Neural cell (in vitro differentiated cells): ENCODE data around the gene CNNM3. TPM values are rescaled to one million over a fixed set of nuclear protein-coding genes. Genes with fewer than 3 reads are reported as not detected.

Source experiments
- H2AFZ ChIP-seq: fragments of 200-600, 300-800 bp; sonication (generic), shearing (Covaris generic); 2 replicates; pipeline ENCODE4 v1.6.0; 2014; ENCODE audit warnings: low read depth, mild to moderate bottlenecking, antibody characterized with exemption, low read length, moderate library complexity
- H3F3A ChIP-seq: fragments of 200-600 bp; shearing (Covaris generic); 2 replicates; pipeline ENCODE4 v1.6.1; 2016; ENCODE audit warnings: mild to moderate bottlenecking, moderate library complexity, mixed read lengths, antibody characterized with exemption, low read length; ENCODE audit not compliant: insufficient read depth, poor library complexity, severe bottlenecking
- H3K27ac ChIP-seq: fragments of 200-600, 300-800 bp; sonication (generic), shearing (Covaris generic); 2 replicates; pipeline ENCODE4 v1.5.1; 2014; ENCODE audit warnings: mild to moderate bottlenecking, low read length, moderate library complexity
- H3K27me3 ChIP-seq: fragments of 300-800, 200-600 bp; sonication (generic), shearing (Covaris generic); 2 replicates; pipeline ENCODE4 v1.6.0; 2014; ENCODE audit warnings: mild to moderate bottlenecking, low read depth, low read length, moderate library complexity; ENCODE audit not compliant: insufficient read depth
- H3K36me3 ChIP-seq: fragments of 300-800, 200-600 bp; sonication (generic), shearing (Covaris generic); 2 replicates; pipeline ENCODE4 v1.5.1; 2014; ENCODE audit warnings: mild to moderate bottlenecking, antibody characterized with exemption, low read length, moderate library complexity; ENCODE audit not compliant: insufficient read depth
- H3K4me2 ChIP-seq: fragments of 300-800, 200-600 bp; sonication (generic), shearing (Covaris generic); 2 replicates; pipeline ENCODE4 v1.6.0; 2014; ENCODE audit warnings: mild to moderate bottlenecking, low read length
- H3K4me3 ChIP-seq: fragments of 300-800, 200-600 bp; sonication (generic), shearing (Covaris generic); 2 replicates; pipeline ENCODE4 v1.5.1; 2014; ENCODE audit warnings: mild to moderate bottlenecking, low read length, moderate library complexity
- H3K79me2 ChIP-seq: fragments of 200-600 bp; shearing (Covaris generic); replicated peaks from 2 replicates; pipeline ENCODE4 v1.6.0; 2014; ENCODE audit warnings: mild to moderate bottlenecking, low read length, moderate library complexity; ENCODE audit not compliant: insufficient read depth
- H3K9ac ChIP-seq: fragments of 300-800, 200-600 bp; sonication (generic), shearing (Covaris generic); 2 replicates; pipeline ENCODE4 v1.6.1; 2016; ENCODE audit warnings: mild to moderate bottlenecking, low read length, mixed read lengths
- H3K9me2 ChIP-seq: fragments of 200-600 bp; shearing (Covaris generic); 2 replicates; pipeline ENCODE4 v1.6.1; 2016; ENCODE audit warnings: mild to moderate bottlenecking, low read length, mixed read lengths; ENCODE audit not compliant: insufficient read depth
- H3K9me3 ChIP-seq: fragments of 200-600, 300-800 bp; sonication (generic), shearing (Covaris generic); 2 replicates; pipeline ENCODE4 v1.6.1; 2016; ENCODE audit warnings: mild to moderate bottlenecking, mixed run types, low read length, moderate library complexity, mixed read lengths
- H4K20me1 ChIP-seq: fragments of 200-600 bp; shearing (Covaris generic); 2 replicates; pipeline ENCODE4 v1.6.1; 2016; ENCODE audit warnings: mild to moderate bottlenecking, mixed run types; ENCODE audit not compliant: insufficient read depth
- EP300 ChIP-seq: fragments of 450-650 bp; conservative IDR thresholded peaks from 2 replicates; pipeline ENCODE4 v1.6.1; 2014; ENCODE audit warnings: antibody characterized with exemption, mild to moderate bottlenecking, moderate library complexity; ENCODE audit not compliant: poor library complexity, severe bottlenecking
- EZH2 ChIP-seq: fragments of 200-600, 300-800 bp; shearing (Covaris generic), sonication (generic); IDR thresholded peaks from 2 replicates; pipeline ENCODE4 v1.6.1; 2014; ENCODE audit warnings: antibody characterized with exemption, low read length, borderline replicate concordance, mild to moderate bottlenecking; ENCODE audit not compliant: insufficient read depth, poor library complexity, severe bottlenecking
- MXI1 ChIP-seq: fragments of 450-650 bp; conservative IDR thresholded peaks from 2 replicates; pipeline ENCODE4 v1.6.1; 2014; ENCODE audit warnings: antibody characterized with exemption, mild to moderate bottlenecking; ENCODE audit not compliant: poor library complexity, severe bottlenecking
- POLR2AphosphoS5 ChIP-seq: IDR thresholded peaks from 2 replicates; pipeline ENCODE4 v1.6.1; 2012
- RAD21 ChIP-seq: fragments of 450-650 bp; conservative IDR thresholded peaks from 2 replicates; pipeline ENCODE4 v1.6.1; 2014; ENCODE audit warnings: antibody characterized with exemption, mild to moderate bottlenecking, moderate library complexity
- SMC3 ChIP-seq: fragments of 450-650 bp; conservative IDR thresholded peaks from 2 replicates; pipeline ENCODE4 v1.6.1; 2014; ENCODE audit warnings: antibody characterized with exemption, mild to moderate bottlenecking, moderate library complexity; ENCODE audit not compliant: poor library complexity
- TAF1 ChIP-seq: IDR thresholded peaks from 2 replicates; pipeline ENCODE4 v1.6.1; 2012; ENCODE audit warnings: low read depth
- polyA plus RNA-seq: library from polyadenylated mRNA; depleted of rRNA; stranded (reverse); fragments of >200 nt; gene quantifications from 2 replicates; pipeline ENCODE4 v1.2.3, GENCODE V29; 2014
- TF ChIP-seq, protein P1 (sequence below): fragments of 450-650 bp; IDR thresholded peaks from 2 replicates; pipeline ENCODE4 v1.5.1; 2014; ENCODE audit warnings: antibody characterized with exemption, mild to moderate bottlenecking, moderate library complexity; ENCODE audit not compliant: poor library complexity, severe bottlenecking
- TF ChIP-seq, protein P2 (sequence below): IDR thresholded peaks from 2 replicates; pipeline ENCODE4 v1.6.1; 2012; ENCODE audit warnings: borderline replicate concordance

CNNM3 gene
- polyA plus RNA-seq, 1 donor from 2014 or later, result 9.6 TPM

DNA sequence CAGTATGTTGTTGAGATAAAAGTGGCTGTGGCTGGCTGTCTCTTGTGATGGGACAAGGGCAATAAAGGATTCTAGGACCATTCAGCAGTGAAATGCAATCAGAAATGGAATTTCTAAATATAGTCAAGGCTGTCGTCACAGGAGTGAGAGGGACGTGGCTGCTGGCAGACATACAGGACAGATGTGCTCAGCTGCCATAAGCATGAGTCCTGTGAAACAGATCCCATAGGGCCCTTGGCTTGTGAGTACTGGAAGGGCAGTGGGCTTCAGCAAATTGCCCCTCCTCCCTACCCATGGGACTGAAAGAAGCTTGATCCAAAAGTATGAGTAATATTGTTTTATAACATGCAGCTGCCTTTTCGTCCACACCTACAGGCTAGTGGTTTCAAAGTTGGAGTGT, 4.2 kb upstream of the CNNM3 start:
- Histone ChIP-seq H3K9me2 (no peaks in the 10 kb centered on the region), H2AFZ (no peak overlapping the region), H3K27ac (no peak overlapping the region), H3K27me3 (no peaks in the 10 kb centered on the region), H3K79me2 (no peaks in the 10 kb centered on the region), H3K9me3 (no peaks in the 10 kb centered on the region), H3K36me3 (no peaks in the 10 kb centered on the region), H3K4me3 (no peak overlapping the region), H3F3A (no peaks in the 10 kb centered on the region), H3K4me2 (no peak overlapping the region), H3K9ac (no peak overlapping the region), H4K20me1 (no peaks in the 10 kb centered on the region)
- TF ChIP-seq, protein P1, sequence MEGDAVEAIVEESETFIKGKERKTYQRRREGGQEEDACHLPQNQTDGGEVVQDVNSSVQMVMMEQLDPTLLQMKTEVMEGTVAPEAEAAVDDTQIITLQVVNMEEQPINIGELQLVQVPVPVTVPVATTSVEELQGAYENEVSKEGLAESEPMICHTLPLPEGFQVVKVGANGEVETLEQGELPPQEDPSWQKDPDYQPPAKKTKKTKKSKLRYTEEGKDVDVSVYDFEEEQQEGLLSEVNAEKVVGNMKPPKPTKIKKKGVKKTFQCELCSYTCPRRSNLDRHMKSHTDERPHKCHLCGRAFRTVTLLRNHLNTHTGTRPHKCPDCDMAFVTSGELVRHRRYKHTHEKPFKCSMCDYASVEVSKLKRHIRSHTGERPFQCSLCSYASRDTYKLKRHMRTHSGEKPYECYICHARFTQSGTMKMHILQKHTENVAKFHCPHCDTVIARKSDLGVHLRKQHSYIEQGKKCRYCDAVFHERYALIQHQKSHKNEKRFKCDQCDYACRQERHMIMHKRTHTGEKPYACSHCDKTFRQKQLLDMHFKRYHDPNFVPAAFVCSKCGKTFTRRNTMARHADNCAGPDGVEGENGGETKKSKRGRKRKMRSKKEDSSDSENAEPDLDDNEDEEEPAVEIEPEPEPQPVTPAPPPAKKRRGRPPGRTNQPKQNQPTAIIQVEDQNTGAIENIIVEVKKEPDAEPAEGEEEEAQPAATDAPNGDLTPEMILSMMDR, result no peak
- TF ChIP-seq TAF1, result no peak
- TF ChIP-seq POLR2AphosphoS5, result no peak
- TF ChIP-seq, protein P2, sequence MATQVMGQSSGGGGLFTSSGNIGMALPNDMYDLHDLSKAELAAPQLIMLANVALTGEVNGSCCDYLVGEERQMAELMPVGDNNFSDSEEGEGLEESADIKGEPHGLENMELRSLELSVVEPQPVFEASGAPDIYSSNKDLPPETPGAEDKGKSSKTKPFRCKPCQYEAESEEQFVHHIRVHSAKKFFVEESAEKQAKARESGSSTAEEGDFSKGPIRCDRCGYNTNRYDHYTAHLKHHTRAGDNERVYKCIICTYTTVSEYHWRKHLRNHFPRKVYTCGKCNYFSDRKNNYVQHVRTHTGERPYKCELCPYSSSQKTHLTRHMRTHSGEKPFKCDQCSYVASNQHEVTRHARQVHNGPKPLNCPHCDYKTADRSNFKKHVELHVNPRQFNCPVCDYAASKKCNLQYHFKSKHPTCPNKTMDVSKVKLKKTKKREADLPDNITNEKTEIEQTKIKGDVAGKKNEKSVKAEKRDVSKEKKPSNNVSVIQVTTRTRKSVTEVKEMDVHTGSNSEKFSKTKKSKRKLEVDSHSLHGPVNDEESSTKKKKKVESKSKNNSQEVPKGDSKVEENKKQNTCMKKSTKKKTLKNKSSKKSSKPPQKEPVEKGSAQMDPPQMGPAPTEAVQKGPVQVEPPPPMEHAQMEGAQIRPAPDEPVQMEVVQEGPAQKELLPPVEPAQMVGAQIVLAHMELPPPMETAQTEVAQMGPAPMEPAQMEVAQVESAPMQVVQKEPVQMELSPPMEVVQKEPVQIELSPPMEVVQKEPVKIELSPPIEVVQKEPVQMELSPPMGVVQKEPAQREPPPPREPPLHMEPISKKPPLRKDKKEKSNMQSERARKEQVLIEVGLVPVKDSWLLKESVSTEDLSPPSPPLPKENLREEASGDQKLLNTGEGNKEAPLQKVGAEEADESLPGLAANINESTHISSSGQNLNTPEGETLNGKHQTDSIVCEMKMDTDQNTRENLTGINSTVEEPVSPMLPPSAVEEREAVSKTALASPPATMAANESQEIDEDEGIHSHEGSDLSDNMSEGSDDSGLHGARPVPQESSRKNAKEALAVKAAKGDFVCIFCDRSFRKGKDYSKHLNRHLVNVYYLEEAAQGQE, result no peak
- no peak for TF ChIP-seq MXI1
- no peak for TF ChIP-seq EZH2
- no peak for TF ChIP-seq EP300
- TF ChIP-seq SMC3, result no peak
- no peak for TF ChIP-seq RAD21

DNA sequence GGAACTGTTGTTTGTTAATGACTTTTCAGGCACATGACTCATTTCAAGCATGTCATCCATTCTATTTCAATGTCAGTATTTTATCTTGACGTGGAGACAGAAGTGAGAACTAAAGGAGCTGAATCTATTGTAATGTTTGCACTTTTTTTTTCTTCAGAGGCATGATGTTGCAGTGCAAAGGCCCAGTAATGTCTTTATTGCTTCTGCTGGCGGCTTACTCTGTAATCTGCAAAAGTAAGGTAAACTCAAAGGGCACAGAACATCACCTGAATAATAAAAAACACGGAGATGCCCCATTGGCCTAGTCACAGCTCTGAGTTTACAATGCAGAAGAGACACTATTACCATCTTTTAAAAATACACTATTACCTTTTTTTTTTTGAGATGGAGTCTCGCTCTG, 2.4 kb upstream of the CNNM3 start:
- Histone ChIP-seq H3K36me3 (no peaks in the 10 kb centered on the region), H2AFZ (no peak overlapping the region)

More for the DNA sequence above, 2.4 kb upstream of the CNNM3 start:
- H3K79me2 ChIP-seq, result peaks cover 14% of the 10 kb centered on the region
- no peaks in the 10 kb centered on the region for H3K27me3 ChIP-seq
- H3K4me2 ChIP-seq, result no peak overlapping the region
- no peak overlapping the region for H3K4me3 ChIP-seq
- H4K20me1 ChIP-seq, result no peaks in the 10 kb centered on the region
- H3K9me2 ChIP-seq, result no peaks in the 10 kb centered on the region
- TF ChIP-seq RAD21 (no peak), SMC3 (no peak), TAF1 (no peak), EZH2 (no peak), EP300 (no peak), MXI1 (no peak), POLR2AphosphoS5 (no peak)
- TF ChIP-seq, protein P1, result no peak
- TF ChIP-seq, protein P2, result no peak
- H3K9ac ChIP-seq, result no peak overlapping the region
- H3F3A ChIP-seq, result no peaks in the 10 kb centered on the region
- H3K27ac ChIP-seq, result no peak overlapping the region
- no peaks in the 10 kb centered on the region for H3K9me3 ChIP-seq
